NCI-H345 (cell line): Measurements from ENCODE around the gene CATSPERB.
A peak's percentile ranks its signal among the peaks of the same experiment; 100 is the strongest.
"Not testable (repeated sequence)": the region's sequence is repeated elsewhere in the genome, so short reads cannot be mapped to it uniquely, and the experiment has no call there.

Experiments
- DNase-seq: peaks from one replicate; lab custom pipeline; 2025; lab: John Stamatoyannopoulos, UW

The CATSPERB gene

GRCh38 chr14:91669867-91670266, 62.0 kb downstream of the CATSPERB start:
- no peak for DNase-seq

- DNase-seq, result not testable (repeated sequence)
These were observed 64.8 kb downstream of the CATSPERB start for GRCh38 chr14:91667101-91667500.

GRCh38 chr14:91660790-91661189, 71.1 kb downstream of the CATSPERB start:
- no peak for DNase-seq

GRCh38 chr14:91654836-91655235, 77.0 kb downstream of the CATSPERB start:
- DNase-seq, result no peak

DNA sequence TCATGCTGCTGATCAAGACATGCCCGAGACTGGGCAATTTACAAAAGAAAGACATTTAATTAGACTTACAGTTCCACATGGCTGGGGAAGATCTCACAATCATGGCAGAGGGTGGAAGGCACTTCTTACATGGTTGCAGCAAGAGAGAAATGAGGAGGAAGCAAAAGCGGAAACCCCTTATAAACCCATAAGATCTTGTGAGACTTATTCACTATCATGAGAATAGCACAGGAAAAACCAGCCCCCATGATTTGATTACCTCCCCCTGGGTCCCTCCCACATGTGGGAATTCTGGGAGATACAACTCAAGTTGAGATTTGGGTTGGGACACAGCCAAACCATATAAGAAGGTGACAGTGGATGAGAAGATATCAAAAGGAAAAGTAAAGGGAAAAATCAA, 78.4 kb downstream of the CATSPERB start:
- no peak for DNase-seq

DNA sequence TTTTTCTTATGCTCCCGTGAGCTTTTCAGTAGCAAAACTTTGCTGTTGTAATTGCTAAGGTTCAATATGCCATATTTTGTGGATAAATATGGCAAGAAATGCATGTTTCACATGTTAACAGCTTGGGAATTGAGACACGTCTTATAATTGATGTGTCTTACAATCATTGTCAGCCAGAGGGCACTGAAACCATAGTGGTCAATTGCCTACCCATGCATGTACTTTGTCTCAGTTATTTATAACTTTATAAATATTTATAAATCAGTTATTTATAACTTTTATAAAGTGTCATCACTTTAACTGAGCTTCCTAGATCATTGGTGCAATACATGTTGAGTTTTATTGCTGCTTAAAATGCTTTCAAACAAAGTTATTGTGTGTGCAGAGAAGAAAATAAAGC, 82.0 kb downstream of the CATSPERB start:
- DNase-seq, result peak; percentile 19

GRCh38 chr14:91647856-91648255, 84.0 kb downstream of the CATSPERB start:
- no peak for DNase-seq

DNA sequence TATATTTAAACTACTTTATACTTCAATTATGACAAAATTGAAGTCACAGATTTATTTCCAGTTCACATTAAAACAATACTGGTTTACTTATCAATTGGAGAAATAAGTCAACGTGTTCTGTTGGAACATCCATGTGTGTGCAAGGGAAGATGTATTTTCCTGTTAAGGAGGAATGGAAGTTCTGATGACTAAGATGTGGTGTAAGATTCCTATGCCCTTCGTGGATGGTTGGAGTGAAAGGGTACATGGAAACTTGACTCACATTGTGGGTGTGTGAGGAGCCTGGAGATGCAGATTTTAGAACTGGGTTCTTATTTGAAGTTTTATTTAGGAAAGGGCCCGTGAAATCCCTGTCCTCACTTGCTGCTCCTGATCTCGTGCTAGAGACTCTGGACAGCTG, 95.3 kb downstream of the CATSPERB start:
- DNase-seq, result no peak

DNA sequence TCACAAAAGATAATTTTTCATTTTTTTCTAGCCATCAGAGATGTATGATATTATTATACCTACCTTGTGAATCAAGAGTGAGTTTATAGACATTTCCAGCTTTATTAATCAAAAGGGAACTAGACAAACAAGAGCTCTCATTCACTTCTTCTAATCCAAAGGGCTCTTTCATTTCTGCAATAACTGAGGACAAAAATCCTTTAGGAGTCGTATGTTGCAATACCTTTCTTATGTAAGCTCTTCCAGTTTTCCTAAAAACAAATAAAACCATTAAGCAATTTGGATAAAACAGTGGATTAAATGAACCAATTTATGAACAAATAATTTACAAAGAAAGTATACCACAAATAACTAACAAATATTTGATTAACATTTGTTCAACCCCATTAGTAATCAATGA, 107.1 kb downstream of the CATSPERB start:
- DNase-seq, result no peak

DNA sequence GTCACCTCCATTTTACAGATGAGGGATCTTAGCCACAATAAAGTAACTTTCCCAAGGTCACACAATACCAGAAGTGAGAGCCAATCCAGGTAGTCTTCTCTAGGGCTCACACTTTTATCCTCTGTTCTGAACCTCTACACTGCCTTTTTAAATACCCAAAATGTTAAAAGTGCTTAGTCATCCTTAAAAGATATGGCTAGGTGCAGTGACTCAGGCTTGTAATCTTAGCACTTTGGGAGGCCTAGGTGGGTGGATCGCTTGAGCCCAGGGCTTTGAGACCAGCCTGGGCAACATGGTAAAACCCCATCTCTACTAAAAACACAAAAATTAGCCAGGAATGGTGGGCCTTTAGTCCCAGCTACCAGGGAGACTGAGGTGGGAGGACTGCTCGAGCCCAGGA, 117.7 kb downstream of the CATSPERB start:
- no peak for DNase-seq

- no peak for DNase-seq
These were observed 118.3 kb downstream of the CATSPERB start for GRCh38 chr14:91613459-91614112.

GRCh38 chr14:91611528-91611927, 120.4 kb downstream of the CATSPERB start:
- DNase-seq, result no peak

DNA sequence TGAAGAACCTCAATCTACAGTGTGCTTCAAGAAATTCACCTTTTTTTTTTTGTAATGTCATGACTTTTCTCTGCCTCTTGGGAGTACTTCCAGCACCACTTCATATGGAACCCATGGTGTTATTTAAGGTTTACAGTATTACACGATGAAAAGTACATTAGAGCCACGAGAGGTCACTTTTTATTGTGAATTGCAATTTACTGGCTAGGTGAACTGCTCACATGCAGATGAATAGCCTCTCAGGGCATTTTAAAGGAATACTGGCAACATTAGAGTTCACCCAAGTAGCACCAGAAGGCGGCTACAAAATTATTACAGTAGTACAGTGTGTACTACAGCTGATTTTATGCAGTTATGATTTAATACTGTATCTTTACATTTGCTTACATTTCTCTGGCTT, 122.7 kb downstream of the CATSPERB start:
- DNase-seq, result no peak

DNA sequence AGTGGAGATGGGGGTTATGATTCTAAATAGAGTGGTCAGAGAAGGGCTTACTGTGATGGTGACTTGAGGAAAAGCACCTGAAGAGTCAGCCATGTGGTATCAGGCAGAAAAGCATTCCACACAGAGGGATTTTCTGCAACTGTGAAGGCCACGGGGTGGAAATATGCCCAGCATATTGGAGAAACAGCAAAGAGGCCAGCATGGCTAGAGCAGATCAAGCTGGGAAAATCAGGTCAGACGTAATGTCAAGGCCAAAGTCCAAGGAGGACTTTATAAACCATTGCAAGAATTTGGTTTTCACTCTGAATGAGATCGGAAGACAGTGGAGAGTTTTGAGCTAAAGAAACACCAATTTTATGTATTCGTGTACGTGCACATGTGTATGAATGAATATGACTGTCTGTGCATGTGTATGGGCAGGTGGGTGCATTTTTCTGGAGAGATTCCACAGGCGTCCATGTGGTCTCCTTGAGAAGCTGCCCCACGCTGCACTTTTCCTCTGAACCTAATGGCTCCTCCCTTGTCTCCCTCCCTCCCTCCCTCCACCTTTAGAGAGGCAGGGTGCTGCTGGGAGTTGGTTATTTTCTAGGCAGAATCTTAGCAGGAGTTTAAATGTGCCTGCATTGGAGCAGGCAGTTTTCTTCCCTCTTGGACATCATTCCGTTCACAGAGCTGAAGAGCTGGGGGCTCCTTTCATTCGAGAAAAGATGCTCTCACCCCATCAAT, 124.4 kb downstream of the CATSPERB start:
- DNase-seq, result no peak

DNA sequence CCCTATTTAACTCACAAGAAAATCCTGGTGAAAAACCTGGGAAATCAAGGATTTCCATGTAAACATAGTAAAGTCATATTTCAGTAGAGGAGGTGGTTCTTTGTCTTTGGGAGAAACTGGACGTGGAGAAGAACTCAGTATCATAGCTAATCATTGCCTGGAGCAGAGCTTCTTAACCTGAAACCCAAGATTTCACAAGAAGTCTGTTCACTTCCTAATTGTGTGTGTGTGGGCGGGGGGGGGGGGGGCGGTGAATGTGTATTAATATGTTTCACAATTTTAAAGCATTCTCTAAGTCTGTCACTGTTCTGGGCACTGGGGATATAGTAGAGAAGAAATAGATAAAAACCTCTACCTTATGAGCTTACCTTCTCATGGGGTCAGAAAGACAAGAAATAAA, 125.0 kb downstream of the CATSPERB start:
- no peak for DNase-seq

GRCh38 chr14:91604611-91605010, 127.3 kb downstream of the CATSPERB start:
- not testable (repeated sequence) for DNase-seq

- no peak for DNase-seq
These were observed 131.9 kb downstream of the CATSPERB start for GRCh38 chr14:91599994-91600393.

DNA sequence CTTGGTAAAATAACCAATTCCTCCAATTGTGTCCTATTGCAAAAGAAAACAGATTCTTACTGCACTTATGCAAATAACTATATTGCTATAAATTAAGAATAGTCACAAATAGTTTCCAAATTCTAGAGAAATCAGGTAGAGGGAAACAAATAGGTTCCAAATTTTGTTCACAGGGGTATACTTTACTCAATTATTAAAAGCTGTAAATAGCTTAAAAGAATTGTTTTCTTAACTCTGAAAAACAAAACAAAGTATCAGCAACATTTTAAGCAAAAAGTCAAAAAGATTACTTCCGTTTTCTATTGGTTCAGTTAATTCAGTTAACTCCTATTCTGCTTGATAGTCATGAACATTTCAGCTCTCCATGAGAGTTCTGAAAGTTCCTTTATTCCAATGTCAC, 136.2 kb downstream of the CATSPERB start:
- no peak for DNase-seq

DNA sequence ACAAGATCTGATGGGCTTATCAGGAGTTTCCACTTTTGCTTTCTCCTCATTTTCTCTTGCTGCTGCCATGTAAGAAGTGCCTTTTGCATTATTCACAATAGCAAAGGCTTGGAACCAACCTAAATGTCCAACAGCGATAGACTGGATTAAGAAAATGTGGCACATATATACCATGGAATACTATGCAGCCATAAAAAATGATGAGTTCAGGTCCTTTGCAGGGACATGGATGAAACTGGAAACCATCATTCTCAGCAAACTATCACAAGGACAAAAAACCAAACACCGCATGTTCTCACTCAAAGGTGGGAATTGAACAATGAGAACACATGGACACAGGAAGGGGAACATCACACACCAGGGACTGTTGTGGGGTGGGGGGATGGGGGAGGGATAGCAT, 137.9 kb downstream of the CATSPERB start:
- DNase-seq, result not testable (repeated sequence)

- no peak for DNase-seq
These were observed 145.5 kb downstream of the CATSPERB start for GRCh38 chr14:91586410-91586809.

DNA sequence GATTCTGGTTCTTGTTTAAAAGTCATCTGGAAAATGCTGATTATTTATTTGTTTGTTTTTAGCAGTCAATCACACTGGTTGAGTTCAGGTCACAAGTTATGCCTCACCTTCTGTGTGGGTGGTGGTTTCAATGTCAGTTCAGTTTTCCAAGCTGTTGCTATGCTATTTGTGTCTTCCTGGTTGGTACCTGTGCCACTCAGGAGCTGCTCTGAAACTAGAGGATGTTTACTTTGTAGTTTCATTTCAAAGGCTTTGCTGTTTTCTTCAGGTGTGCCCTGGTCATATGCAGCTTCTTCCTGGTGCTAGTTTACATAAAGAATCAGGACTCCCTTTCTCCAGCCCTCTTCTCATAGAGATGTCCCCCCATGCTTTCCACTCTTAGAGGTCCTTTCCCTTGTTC, 146.0 kb downstream of the CATSPERB start:
- no peak for DNase-seq

- no peak for DNase-seq
These were observed 149.1 kb downstream of the CATSPERB start for GRCh38 chr14:91582761-91583160.

DNA sequence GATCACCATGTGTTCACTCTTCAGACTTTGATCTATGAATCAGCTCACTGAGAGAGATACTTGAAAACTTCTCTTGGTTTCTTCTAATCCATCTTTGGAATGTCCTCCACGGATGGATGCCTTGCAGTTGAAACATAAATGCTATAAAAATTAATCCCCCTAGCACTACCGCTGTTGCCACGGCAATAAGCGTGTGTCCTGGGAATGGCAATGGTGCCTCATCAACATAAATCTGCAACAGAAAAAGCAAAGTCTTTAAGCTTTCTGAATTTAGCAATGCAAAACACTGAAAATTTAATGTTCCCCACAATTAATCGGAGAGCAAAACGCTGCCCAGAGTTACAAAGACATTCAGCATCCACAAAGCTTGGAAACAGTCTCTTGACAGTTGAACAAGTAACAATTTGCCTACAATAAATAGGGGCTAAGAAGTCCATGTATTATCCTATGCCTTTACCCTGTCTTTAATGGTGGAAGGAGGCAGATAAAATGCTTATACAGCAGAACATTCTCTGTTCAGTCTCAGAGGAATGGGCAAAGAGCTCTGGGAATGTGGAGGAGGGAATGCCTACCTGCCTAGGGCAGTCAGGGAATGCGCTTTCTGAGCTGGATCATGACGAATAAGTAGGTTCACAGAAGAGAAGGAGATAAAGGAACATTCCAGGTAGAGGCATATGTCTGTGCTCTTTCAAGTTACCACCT, 150.9 kb downstream of the CATSPERB start:
- no peak for DNase-seq
